ACC112 (cell line): ENCODE data around the gene NFIB.

ENCODE experiments used
- H2AFZ ChIP-seq: fragments of 200-600 bp; sonication (generic); one replicate; pipeline ENCODE4 v1.6.0; 2017; ENCODE audit warnings: antibody characterized with exemption, low read length; ENCODE audit not compliant: unreplicated experiment
- H3K27ac ChIP-seq: fragments of 200-600 bp; sonication (generic); 2 replicates; pipeline ENCODE4 v1.5.1; 2014; ENCODE audit warnings: low read depth, mild to moderate bottlenecking, antibody characterized with exemption, low read length, moderate library complexity
- H3K27me3 ChIP-seq: fragments of 200-600 bp; sonication (generic); 2 replicates; pipeline ENCODE4 v1.6.1; 2014; ENCODE audit warnings: mild to moderate bottlenecking, antibody characterized with exemption, low read length, moderate library complexity, mixed read lengths; ENCODE audit not compliant: insufficient read depth
- H3K36me3 ChIP-seq: fragments of 200-600 bp; sonication (generic); 2 replicates; pipeline ENCODE4 v1.6.1; 2016; ENCODE audit warnings: mild to moderate bottlenecking, antibody characterized with exemption, low read length, moderate library complexity, mixed read lengths; ENCODE audit not compliant: insufficient read depth
- H3K4me1 ChIP-seq: fragments of 200-600 bp; sonication (generic); one replicate; pipeline ENCODE4 v1.6.1; 2016; ENCODE audit warnings: low read length, mixed read lengths; ENCODE audit not compliant: insufficient read depth, unreplicated experiment, control insufficient read depth
- H3K4me3 ChIP-seq: fragments of 200-600 bp; sonication (generic); 2 replicates; pipeline ENCODE4 v1.5.1; 2014; ENCODE audit warnings: mild to moderate bottlenecking, low read depth, low read length
- H3K79me2 ChIP-seq: fragments of 200-600 bp; sonication (generic); one replicate; pipeline ENCODE4 v1.6.0; 2016; ENCODE audit warnings: low read length; ENCODE audit not compliant: control insufficient read depth, unreplicated experiment, insufficient read depth

Gene NFIB

GRCh38 chr9:14303521-14303920, 10.4 kb downstream of the NFIB start:
- peaks cover 40% of the 10 kb centered on the region for H3K4me1 ChIP-seq
- no peak overlapping the region for H3K27ac ChIP-seq
- H3K27me3 ChIP-seq = no peaks in the 10 kb centered on the region
- peaks cover 91% of the 10 kb centered on the region for H3K79me2 ChIP-seq
- H3K36me3 ChIP-seq = peaks cover 17% of the 10 kb centered on the region
- H3K4me3 ChIP-seq = no peak overlapping the region
- no peak overlapping the region for H2AFZ ChIP-seq

- Histone ChIP-seq H3K36me3 (peaks cover 17% of the 10 kb centered on the region), H3K27me3 (no peaks in the 10 kb centered on the region), H3K27ac (no peak overlapping the region), H2AFZ (no peak overlapping the region), H3K4me3 (no peak overlapping the region), H3K4me1 (peaks cover 36% of the 10 kb centered on the region), H3K79me2 (peaks cover 91% of the 10 kb centered on the region)
Measured at GRCh38 chr9:14303100-14303499, 10.8 kb downstream of the NFIB start.

- Histone ChIP-seq H3K27ac (peak overlapping the region; percentile 22), H3K27me3 (no peaks in the 10 kb centered on the region), H2AFZ (no peak overlapping the region), H3K79me2 (peaks cover 89% of the 10 kb centered on the region), H3K4me1 (peaks cover 32% of the 10 kb centered on the region), H3K4me3 (no peak overlapping the region), H3K36me3 (peaks cover 17% of the 10 kb centered on the region)
Measured at GRCh38 chr9:14302405-14302804, 11.5 kb downstream of the NFIB start.

- Histone ChIP-seq H3K4me3 (no peak overlapping the region), H3K79me2 (peaks cover 90% of the 10 kb centered on the region), H3K27me3 (no peaks in the 10 kb centered on the region), H3K4me1 (peaks cover 29% of the 10 kb centered on the region), H2AFZ (no peak overlapping the region), H3K27ac (no peak overlapping the region), H3K36me3 (peaks cover 22% of the 10 kb centered on the region)
Measured at GRCh38 chr9:14301583-14302021, 12.3 kb downstream of the NFIB start.

- Histone ChIP-seq H3K79me2 (peaks cover 93% of the 10 kb centered on the region), H3K36me3 (peaks cover 27% of the 10 kb centered on the region), H3K27ac (no peak overlapping the region), H3K4me1 (peaks cover 25% of the 10 kb centered on the region), H3K27me3 (no peaks in the 10 kb centered on the region), H3K4me3 (no peak overlapping the region), H2AFZ (no peak overlapping the region)
Measured at GRCh38 chr9:14301006-14301405, 12.9 kb downstream of the NFIB start.

- no peak overlapping the region for H3K4me3 ChIP-seq
- H3K27ac ChIP-seq = no peak overlapping the region
- peaks cover 94% of the 10 kb centered on the region for H3K79me2 ChIP-seq
- H3K27me3 ChIP-seq = no peaks in the 10 kb centered on the region
- no peak overlapping the region for H2AFZ ChIP-seq
- peaks cover 25% of the 10 kb centered on the region for H3K4me1 ChIP-seq
- H3K36me3 ChIP-seq = peaks cover 29% of the 10 kb centered on the region
Measured at GRCh38 chr9:14300588-14300987, 13.4 kb downstream of the NFIB start.

GRCh38 chr9:14300040-14300439, 13.9 kb downstream of the NFIB start:
- Histone ChIP-seq H3K36me3 (peaks cover 26% of the 10 kb centered on the region), H3K27ac (no peak overlapping the region), H2AFZ (no peak overlapping the region), H3K4me3 (no peak overlapping the region), H3K27me3 (no peaks in the 10 kb centered on the region), H3K79me2 (peaks cover 89% of the 10 kb centered on the region), H3K4me1 (peaks cover 25% of the 10 kb centered on the region)

GRCh38 chr9:14298601-14299022, 15.3 kb downstream of the NFIB start:
- H3K36me3 ChIP-seq = peaks cover 27% of the 10 kb centered on the region
- H2AFZ ChIP-seq = no peak overlapping the region
- no peaks in the 10 kb centered on the region for H3K27me3 ChIP-seq
- peaks cover 31% of the 10 kb centered on the region for H3K4me1 ChIP-seq
- no peak overlapping the region for H3K27ac ChIP-seq
- H3K4me3 ChIP-seq = no peak overlapping the region
- peaks cover 89% of the 10 kb centered on the region for H3K79me2 ChIP-seq

- no peak overlapping the region for H3K4me3 ChIP-seq
- no peak overlapping the region for H2AFZ ChIP-seq
- peaks cover 27% of the 10 kb centered on the region for H3K36me3 ChIP-seq
- no peak overlapping the region for H3K27ac ChIP-seq
- H3K4me1 ChIP-seq = peaks cover 11% of the 10 kb centered on the region
- H3K79me2 ChIP-seq = peaks cover 82% of the 10 kb centered on the region
- no peaks in the 10 kb centered on the region for H3K27me3 ChIP-seq
Measured at GRCh38 chr9:14296495-14297113, 17.3 kb downstream of the NFIB start.

GRCh38 chr9:14294659-14295058, 19.3 kb downstream of the NFIB start:
- Histone ChIP-seq H3K4me1 (peaks cover 10% of the 10 kb centered on the region), H3K4me3 (no peak overlapping the region), H2AFZ (no peak overlapping the region), H3K27me3 (no peaks in the 10 kb centered on the region), H3K36me3 (peaks cover 27% of the 10 kb centered on the region), H3K79me2 (peaks cover 77% of the 10 kb centered on the region), H3K27ac (no peak overlapping the region)

- no peaks in the 10 kb centered on the region for H3K27me3 ChIP-seq
- no peak overlapping the region for H3K27ac ChIP-seq
- H3K36me3 ChIP-seq = peaks cover 27% of the 10 kb centered on the region
- peaks cover 70% of the 10 kb centered on the region for H3K79me2 ChIP-seq
- peaks cover 9% of the 10 kb centered on the region for H3K4me1 ChIP-seq
- no peak overlapping the region for H2AFZ ChIP-seq
- no peak overlapping the region for H3K4me3 ChIP-seq
Measured at GRCh38 chr9:14293801-14294200, 20.1 kb downstream of the NFIB start.
